ENCODE data around the gene ZNF556.

DNA sequence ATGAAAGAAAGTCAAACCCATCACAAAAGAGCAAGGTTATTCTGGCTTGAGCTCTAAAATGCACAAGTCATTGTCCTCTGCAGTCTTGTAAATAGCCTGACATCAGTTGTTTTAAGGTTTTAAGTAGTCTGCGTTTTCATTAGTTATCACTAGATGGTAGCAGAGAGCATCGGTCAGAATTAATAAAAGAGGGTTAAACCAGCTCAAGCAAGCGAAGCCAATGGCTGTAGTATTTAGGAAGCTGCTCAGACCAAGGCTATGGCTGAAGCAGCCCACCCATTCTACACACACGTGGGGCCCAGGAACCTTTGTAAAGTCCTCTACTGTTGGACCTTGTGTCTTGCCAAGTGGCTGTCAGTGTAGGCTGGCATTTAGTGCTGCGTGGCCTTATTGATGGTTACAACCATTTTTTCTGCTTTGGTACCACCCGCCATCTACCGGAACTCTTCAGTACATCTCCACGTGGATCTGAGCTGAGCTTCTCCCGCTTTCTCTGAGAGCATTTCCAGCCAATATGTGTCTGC lies 20.3 kb downstream of the ZNF556 start:
- TF ChIP-seq CTCF (IDR thresholded peaks at IDR 0.05 in 2 of 3, conservative IDR thresholded peaks at IDR 0.05 in 1 of 3; ENCODE audit: borderline replicate concordance in 1 of 3, insufficient read depth in 1 of 3, low read depth in 2 of 3, low read length in 2 of 3): peak; percentile 47 to 64 (median 56); a peak in 5 of 6 replicates
- no peak for TF ChIP-seq POLR2AphosphoS5 (IDR thresholded peaks at IDR 0.05; ENCODE audit: low read depth, low read length)
- no peak for TF ChIP-seq POLR2A (IDR thresholded peaks at IDR 0.05; ENCODE audit: borderline replicate concordance, extremely low read depth, insufficient read depth, insufficient read length)
- TF ChIP-seq RAD21 (IDR thresholded peaks at IDR 0.05; ENCODE audit: low read depth): peak; percentile 68
- TF ChIP-seq EZH2phosphoT487 (IDR thresholded peaks at IDR 0.05; ENCODE audit: borderline replicate concordance): no peak
- TF ChIP-seq, protein P1, sequence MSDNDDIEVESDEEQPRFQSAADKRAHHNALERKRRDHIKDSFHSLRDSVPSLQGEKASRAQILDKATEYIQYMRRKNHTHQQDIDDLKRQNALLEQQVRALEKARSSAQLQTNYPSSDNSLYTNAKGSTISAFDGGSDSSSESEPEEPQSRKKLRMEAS (IDR thresholded peaks at IDR 0.05): no peak
- TF ChIP-seq ZNF274 (IDR thresholded peaks at IDR 0.05; ENCODE audit: low read depth, low read length): no peak
- TF ChIP-seq YY1 (IDR thresholded peaks at IDR 0.05; ENCODE audit: extremely low read depth, insufficient replicate concordance, low read depth, low read length): no peak
- TF ChIP-seq, protein P2, sequence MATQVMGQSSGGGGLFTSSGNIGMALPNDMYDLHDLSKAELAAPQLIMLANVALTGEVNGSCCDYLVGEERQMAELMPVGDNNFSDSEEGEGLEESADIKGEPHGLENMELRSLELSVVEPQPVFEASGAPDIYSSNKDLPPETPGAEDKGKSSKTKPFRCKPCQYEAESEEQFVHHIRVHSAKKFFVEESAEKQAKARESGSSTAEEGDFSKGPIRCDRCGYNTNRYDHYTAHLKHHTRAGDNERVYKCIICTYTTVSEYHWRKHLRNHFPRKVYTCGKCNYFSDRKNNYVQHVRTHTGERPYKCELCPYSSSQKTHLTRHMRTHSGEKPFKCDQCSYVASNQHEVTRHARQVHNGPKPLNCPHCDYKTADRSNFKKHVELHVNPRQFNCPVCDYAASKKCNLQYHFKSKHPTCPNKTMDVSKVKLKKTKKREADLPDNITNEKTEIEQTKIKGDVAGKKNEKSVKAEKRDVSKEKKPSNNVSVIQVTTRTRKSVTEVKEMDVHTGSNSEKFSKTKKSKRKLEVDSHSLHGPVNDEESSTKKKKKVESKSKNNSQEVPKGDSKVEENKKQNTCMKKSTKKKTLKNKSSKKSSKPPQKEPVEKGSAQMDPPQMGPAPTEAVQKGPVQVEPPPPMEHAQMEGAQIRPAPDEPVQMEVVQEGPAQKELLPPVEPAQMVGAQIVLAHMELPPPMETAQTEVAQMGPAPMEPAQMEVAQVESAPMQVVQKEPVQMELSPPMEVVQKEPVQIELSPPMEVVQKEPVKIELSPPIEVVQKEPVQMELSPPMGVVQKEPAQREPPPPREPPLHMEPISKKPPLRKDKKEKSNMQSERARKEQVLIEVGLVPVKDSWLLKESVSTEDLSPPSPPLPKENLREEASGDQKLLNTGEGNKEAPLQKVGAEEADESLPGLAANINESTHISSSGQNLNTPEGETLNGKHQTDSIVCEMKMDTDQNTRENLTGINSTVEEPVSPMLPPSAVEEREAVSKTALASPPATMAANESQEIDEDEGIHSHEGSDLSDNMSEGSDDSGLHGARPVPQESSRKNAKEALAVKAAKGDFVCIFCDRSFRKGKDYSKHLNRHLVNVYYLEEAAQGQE (IDR thresholded peaks at IDR 0.05; ENCODE audit: low read depth): no peak
- TF ChIP-seq ELF1 (IDR thresholded peaks at IDR 0.05; ENCODE audit: borderline replicate concordance, low read depth): no peak
- TF ChIP-seq EZH2 (IDR thresholded peaks at IDR 0.05): no peak
- TF ChIP-seq TCF7L2 (IDR thresholded peaks at IDR 0.05; ENCODE audit: borderline replicate concordance, extremely low read depth, insufficient read depth, insufficient read length): no peak

Measured in HCT116 (cell line).